ENCODE data around the gene DLL4. TPM values are rescaled to one million over a fixed set of nuclear protein-coding genes. Genes with fewer than 3 reads are reported as not detected.

Gene DLL4
- total RNA-seq, 2 donors from 2014 or later = 0.20 to 0.64 TPM

DNA sequence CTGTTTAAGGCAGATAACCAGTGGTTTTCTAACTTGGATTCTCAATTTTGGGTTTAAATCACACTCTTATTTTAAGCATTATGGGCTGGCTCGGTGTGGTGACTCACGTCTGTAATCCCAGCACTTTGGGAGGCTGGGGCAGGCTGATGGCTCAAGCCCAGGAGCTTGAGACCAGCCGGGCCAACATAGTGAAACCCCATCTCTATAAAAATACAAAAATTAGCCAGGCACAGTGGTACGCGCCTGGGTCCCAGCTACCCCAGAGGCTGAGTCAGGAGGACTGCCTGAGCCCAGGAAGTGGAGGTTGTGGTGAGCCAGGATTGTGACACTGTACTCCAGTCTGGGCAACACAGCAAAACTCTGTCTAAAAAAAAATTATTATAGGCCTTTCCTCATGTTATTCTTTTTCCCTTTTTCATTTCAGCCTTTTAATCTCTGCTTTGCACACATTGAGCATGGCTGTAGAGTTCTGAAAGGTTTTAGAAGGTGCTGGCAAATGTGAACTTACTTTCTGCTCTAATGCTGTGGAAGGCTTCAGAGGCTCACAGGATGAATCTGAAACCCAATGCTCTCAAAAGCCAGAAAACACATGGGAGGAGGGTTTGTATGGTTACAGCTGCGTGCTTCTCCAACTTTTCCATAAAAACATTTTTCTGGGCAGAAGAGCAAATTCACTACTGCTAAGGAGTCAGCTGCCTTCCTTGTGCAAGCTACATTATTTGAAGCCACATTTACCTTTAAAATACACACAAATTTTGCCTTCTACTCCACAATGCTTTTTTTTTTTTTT is 56.6 kb downstream of the DLL4 start:
- peaks cover 94% of the 10 kb centered on the region for H3K36me3 ChIP-seq (ENCODE audit: control insufficient read depth, insufficient read depth, low read length)
- 96 to 97% methylated on average over 4 to 6 of the region's 6 CpGs for WGBS, 2 experiments (ENCODE audit: insufficient coverage in 1 of 2, insufficient read length in 1 of 2)
- no peak overlapping the region for H3K4me3 Mint-ChIP-seq
- no peaks in the 10 kb centered on the region for H3K27me3 ChIP-seq (ENCODE audit: control insufficient read depth, insufficient read depth, low read length, poor library complexity, severe bottlenecking)
- H3K9me3 Mint-ChIP-seq = no peaks in the 10 kb centered on the region
- no peak overlapping the region for H3K27ac ChIP-seq (ENCODE audit: low read depth, low read length)
- TF ChIP-seq, protein P1, sequence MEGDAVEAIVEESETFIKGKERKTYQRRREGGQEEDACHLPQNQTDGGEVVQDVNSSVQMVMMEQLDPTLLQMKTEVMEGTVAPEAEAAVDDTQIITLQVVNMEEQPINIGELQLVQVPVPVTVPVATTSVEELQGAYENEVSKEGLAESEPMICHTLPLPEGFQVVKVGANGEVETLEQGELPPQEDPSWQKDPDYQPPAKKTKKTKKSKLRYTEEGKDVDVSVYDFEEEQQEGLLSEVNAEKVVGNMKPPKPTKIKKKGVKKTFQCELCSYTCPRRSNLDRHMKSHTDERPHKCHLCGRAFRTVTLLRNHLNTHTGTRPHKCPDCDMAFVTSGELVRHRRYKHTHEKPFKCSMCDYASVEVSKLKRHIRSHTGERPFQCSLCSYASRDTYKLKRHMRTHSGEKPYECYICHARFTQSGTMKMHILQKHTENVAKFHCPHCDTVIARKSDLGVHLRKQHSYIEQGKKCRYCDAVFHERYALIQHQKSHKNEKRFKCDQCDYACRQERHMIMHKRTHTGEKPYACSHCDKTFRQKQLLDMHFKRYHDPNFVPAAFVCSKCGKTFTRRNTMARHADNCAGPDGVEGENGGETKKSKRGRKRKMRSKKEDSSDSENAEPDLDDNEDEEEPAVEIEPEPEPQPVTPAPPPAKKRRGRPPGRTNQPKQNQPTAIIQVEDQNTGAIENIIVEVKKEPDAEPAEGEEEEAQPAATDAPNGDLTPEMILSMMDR (conservative IDR thresholded peaks at IDR 0.05) = no peak
- no peaks in the 10 kb centered on the region for H3K4me1 Mint-ChIP-seq
- H3K9me3 ChIP-seq (ENCODE audit: control insufficient read depth, low read length) = peaks cover 5% of the 10 kb centered on the region
- H3K9ac ChIP-seq (ENCODE audit: extremely low read depth, low read length, poor library complexity, severe bottlenecking) = no peak overlapping the region
- H3K27ac Mint-ChIP-seq = no peak overlapping the region
- no peaks in the 10 kb centered on the region for H3K27me3 Mint-ChIP-seq (ENCODE audit: insufficient read depth)
- H3K36me3 Mint-ChIP-seq (ENCODE audit: low read depth) = peaks cover 88% of the 10 kb centered on the region
- no peak for DNase-seq
- H3K4me1 ChIP-seq (ENCODE audit: control insufficient read depth, insufficient read depth, low read length) = no peaks in the 10 kb centered on the region
- no peak overlapping the region for H3K4me3 ChIP-seq (ENCODE audit: low read length)

GRCh38 chr15:40986820-40987219 is 57.7 kb downstream of the DLL4 start:
- no peak overlapping the region for H3K4me3 Mint-ChIP-seq
- peaks cover 85% of the 10 kb centered on the region for H3K36me3 ChIP-seq (ENCODE audit: control insufficient read depth, insufficient read depth, low read length)
- 94% methylated on average over 7 of the region's 7 CpGs for WGBS, 2 experiments (ENCODE audit: insufficient coverage in 1 of 2, insufficient read length in 1 of 2)

GRCh38 chr15:40988156-40988555 is 59.0 kb downstream of the DLL4 start:
- Mint-ChIP-seq H3K4me1 (peaks cover 10% of the 10 kb centered on the region), H3K36me3 (ENCODE audit: low read depth) (peaks cover 77% of the 10 kb centered on the region), H3K9me3 (no peaks in the 10 kb centered on the region), H3K27ac (no peak overlapping the region), H3K4me3 (no peak overlapping the region), H3K27me3 (ENCODE audit: insufficient read depth) (no peaks in the 10 kb centered on the region)
- Histone ChIP-seq H3K4me3 (ENCODE audit: low read length) (no peak overlapping the region), H3K27me3 (ENCODE audit: control insufficient read depth, insufficient read depth, low read length, poor library complexity, severe bottlenecking) (no peaks in the 10 kb centered on the region), H3K9me3 (ENCODE audit: control insufficient read depth, low read length) (peaks cover 6% of the 10 kb centered on the region), H3K9ac (ENCODE audit: extremely low read depth, low read length, poor library complexity, severe bottlenecking) (no peak overlapping the region), H3K27ac (ENCODE audit: low read depth, low read length) (no peak overlapping the region), H3K36me3 (ENCODE audit: control insufficient read depth, insufficient read depth, low read length) (peaks cover 85% of the 10 kb centered on the region), H3K4me1 (ENCODE audit: control insufficient read depth, insufficient read depth, low read length) (peaks cover 6% of the 10 kb centered on the region)
- WGBS, 2 experiments (ENCODE audit: insufficient coverage in 1 of 2, insufficient read length in 1 of 2) = 100% methylated on average over 1 to 3 of the region's 4 CpGs
- TF ChIP-seq, protein P1 (conservative IDR thresholded peaks at IDR 0.05) = no peak
- no peak for DNase-seq

More at GRCh38 chr15:40986820-40987219, 57.7 kb downstream of the DLL4 start:
- Histone ChIP-seq H3K4me3 (ENCODE audit: low read length) (no peak overlapping the region), H3K9ac (ENCODE audit: extremely low read depth, low read length, poor library complexity, severe bottlenecking) (no peak overlapping the region), H3K27me3 (ENCODE audit: control insufficient read depth, insufficient read depth, low read length, poor library complexity, severe bottlenecking) (no peaks in the 10 kb centered on the region), H3K27ac (ENCODE audit: low read depth, low read length) (no peak overlapping the region), H3K9me3 (ENCODE audit: control insufficient read depth, low read length) (peaks cover 6% of the 10 kb centered on the region), H3K4me1 (ENCODE audit: control insufficient read depth, insufficient read depth, low read length) (no peaks in the 10 kb centered on the region)
- Mint-ChIP-seq H3K36me3 (ENCODE audit: low read depth) (peaks cover 85% of the 10 kb centered on the region), H3K27ac (no peak overlapping the region), H3K4me1 (peaks cover 7% of the 10 kb centered on the region), H3K9me3 (no peaks in the 10 kb centered on the region), H3K27me3 (ENCODE audit: insufficient read depth) (no peaks in the 10 kb centered on the region)
- TF ChIP-seq, protein P1 (conservative IDR thresholded peaks at IDR 0.05) = no peak
- DNase-seq = no peak

Other genes starting within 250 kb of the DLL4 start
- gene RAD51, start 234.2 kb upstream of the DLL4 start, total RNA-seq = 10 to 100 TPM; 34.1 to 50.9 TPM
- gene RMDN3, start 174.1 kb upstream of the DLL4 start, total RNA-seq = 10 to 100 TPM; 15.7 to 23.5 TPM
- 10 to 100 TPM; 33.6 to 47.1 TPM for gene GCHFR, start 165.3 kb upstream of the DLL4 start, total RNA-seq
- under 1 TPM; 0.46 to 0.57 TPM for gene C15orf62, start 159.4 kb upstream of the DLL4 start, total RNA-seq
- gene ZFYVE19, start 122.3 kb upstream of the DLL4 start, total RNA-seq = 10 to 100 TPM; 15.6 to 15.9 TPM
- gene DNAJC17, start 121.9 kb upstream of the DLL4 start, total RNA-seq = 10 to 100 TPM; 34.0 to 41.0 TPM
- gene PPP1R14D, start 100.6 kb upstream of the DLL4 start, total RNA-seq = not detected
- 100 to 1,000 TPM; 129 to 141 TPM for gene SPINT1, start 85.3 kb upstream of the DLL4 start, total RNA-seq
- gene RHOV, start 55.1 kb upstream of the DLL4 start, total RNA-seq = 1 to 10 TPM; 1.8 to 2.8 TPM
- 10 to 100 TPM; 26.6 to 29.0 TPM for gene VPS18, start 34.9 kb upstream of the DLL4 start, total RNA-seq
- 1 to 10 TPM; 6.8 to 9.0 TPM for gene CHAC1, start 24.1 kb downstream of the DLL4 start, total RNA-seq
- 10 to 100 TPM; 14.8 to 17.5 TPM for gene INO80, start 186.9 kb downstream of the DLL4 start, total RNA-seq